HG02885 (cell line): ENCODE data around the gene MC1R.
A peak's percentile ranks its signal among the peaks of the same experiment; 100 is the strongest.
"Not testable (repeated sequence)": the region's sequence is repeated elsewhere in the genome, so short reads cannot be mapped to it uniquely, and the experiment has no call there.

Experiments used
- ATAC-seq: cut with Tn5 transposase; IDR thresholded peaks from one replicate; pipeline ENCODE4 v1.9.1; 2021; ENCODE audit warnings: mild to moderate bottlenecking; ENCODE audit not compliant: unreplicated experiment, poor library complexity

Gene MC1R

DNA sequence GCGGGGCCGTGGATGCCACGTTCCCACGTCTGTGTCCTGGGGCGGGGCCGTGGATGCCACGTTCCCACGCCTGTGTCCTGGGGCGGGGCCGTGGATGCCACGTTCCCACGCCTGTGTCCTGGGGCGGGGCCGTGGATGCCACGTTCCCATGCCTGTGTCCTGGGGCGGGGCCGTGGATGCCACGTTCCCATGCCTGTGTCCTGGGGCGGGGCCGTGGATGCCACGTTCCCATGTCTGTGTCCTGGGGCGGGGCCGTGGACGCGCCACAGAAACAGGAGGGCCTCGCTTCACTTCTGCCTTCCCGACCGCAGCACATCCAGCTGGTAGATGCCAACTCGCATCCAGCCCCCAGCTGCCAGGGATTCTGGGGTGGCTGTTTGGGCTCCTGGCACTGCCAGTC, 15.4 kb downstream of the MC1R start:
- ATAC-seq, result not testable (repeated sequence)

DNA sequence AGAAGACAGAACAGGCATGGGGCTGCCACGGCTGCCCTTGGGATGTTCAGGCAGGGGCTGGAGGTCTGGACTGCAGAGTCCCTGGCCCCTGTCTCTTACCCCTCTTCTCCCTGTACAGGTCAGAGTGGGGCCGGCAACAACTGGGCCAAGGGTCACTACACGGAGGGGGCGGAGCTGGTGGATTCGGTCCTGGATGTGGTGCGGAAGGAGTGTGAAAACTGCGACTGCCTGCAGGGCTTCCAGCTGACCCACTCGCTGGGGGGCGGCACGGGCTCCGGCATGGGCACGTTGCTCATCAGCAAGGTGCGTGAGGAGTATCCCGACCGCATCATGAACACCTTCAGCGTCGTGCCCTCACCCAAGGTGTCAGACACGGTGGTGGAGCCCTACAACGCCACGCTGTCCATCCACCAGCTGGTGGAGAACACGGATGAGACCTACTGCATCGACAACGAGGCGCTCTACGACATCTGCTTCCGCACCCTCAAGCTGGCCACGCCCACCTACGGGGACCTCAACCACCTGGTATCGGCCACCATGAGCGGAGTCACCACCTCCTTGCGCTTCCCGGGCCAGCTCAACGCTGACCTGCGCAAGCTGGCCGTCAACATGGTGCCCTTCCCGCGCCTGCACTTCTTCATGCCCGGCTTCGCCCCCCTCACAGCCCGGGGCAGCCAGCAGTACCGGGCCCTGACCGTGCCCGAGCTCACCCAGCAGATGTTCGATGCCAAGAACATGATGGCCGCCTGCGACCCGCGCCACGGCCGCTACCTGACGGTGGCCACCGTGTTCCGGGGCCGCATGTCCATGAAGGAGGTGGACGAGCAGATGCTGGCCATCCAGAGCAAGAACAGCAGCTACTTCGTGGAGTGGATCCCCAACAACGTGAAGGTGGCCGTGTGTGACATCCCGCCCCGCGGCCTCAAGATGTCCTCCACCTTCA, 16.2 kb downstream of the MC1R start:
- no peak for ATAC-seq

DNA sequence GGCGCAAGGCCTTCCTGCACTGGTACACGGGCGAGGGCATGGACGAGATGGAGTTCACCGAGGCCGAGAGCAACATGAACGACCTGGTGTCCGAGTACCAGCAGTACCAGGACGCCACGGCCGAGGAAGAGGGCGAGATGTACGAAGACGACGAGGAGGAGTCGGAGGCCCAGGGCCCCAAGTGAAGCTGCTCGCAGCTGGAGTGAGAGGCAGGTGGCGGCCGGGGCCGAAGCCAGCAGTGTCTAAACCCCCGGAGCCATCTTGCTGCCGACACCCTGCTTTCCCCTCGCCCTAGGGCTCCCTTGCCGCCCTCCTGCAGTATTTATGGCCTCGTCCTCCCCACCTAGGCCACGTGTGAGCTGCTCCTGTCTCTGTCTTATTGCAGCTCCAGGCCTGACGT, 17.0 kb downstream of the MC1R start:
- ATAC-seq, result not testable (repeated sequence)

DNA sequence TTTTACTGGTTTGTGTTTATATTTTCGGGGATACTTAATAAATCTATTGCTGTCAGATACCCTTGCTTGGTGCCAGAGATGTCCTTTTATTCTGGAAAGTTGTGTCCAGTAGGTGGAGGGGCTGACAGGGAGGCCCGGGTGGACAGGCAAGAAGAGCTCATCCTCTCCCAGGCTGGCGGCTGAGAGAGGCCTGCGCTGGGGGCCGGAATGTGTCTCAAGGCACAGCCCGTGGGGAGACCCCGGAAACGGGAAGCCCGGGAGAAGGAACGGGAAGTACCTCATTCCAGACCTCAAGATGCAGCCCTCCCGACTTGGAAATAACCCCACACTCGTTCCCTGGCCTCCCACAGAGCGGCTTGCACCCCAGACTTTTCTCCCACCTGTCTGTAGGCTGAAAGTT, 17.4 kb downstream of the MC1R start:
- ATAC-seq, result no peak

DNA sequence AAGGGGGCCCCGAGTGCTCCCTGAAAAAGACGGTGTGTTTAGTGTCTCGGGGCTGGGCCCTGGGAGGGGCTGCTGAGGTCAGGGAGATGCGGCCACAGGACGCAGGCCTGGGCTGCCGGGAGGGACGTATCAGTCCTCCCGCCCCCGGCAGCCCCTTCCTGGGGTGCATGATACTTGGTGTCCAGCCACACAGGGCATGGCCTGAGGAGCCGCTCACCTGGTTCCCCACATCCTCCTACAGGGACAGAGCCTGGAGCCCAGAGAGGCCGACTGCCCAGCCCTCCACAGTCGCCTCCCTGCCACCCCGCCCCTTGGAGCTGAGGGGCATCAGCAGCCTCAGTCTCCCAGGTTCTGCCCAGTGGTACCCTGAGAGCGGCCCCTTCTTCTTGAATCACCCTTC, 17.8 kb downstream of the MC1R start:
- ATAC-seq, result no peak

DNA sequence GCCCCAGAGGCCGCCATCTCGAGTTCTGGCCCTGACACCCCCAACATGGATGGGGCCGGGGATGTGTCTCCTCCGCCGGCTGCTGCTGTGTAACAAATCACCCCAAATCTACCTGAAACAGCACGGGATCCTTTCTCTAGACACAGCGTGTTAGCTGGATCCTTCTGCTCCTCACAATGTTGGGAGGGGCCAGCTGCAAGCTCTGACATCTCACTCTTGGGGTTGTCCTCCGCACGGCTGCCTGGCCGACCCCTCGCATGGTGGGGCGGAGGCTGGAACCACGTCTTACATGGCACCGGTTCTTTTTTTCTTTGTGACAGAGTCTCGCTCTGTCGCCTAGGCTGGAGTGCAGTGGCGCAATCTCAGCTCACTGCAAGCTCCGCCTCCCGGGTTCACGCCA, 18.3 kb downstream of the MC1R start:
- no peak for ATAC-seq

DNA sequence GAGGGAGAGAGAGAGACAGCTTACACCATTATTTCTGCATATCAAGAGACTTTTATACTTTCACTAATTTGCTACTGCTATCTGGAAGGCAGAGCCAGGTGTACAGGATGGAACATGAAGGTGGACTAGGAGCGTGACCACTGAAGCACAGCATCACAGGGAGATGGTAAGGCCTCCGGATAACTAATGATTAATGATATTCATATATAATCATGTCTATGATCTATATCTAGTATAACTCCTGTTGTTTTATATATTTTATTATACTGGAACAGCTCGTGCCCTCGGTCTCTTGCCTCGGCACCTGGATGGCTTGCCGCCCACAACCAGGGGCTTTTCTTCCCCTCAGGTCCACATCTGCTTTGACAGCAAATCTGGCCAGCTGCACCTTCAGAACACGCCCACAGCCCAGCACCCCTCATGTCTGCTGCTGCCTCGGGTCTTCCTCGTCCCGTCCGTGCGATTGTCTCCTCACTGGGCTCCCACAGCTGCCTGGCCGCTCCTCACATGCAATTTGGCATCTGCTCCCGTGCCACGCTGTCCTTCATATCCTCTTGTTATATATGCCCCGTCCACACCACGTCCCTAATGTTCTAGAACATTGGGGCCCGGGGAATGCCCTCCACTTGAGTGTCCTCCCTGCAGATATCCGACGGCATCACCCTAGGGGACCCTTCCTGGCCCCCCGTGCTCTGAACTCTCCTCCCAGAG, 19.7 kb downstream of the MC1R start:
- ATAC-seq, result no peak

DNA sequence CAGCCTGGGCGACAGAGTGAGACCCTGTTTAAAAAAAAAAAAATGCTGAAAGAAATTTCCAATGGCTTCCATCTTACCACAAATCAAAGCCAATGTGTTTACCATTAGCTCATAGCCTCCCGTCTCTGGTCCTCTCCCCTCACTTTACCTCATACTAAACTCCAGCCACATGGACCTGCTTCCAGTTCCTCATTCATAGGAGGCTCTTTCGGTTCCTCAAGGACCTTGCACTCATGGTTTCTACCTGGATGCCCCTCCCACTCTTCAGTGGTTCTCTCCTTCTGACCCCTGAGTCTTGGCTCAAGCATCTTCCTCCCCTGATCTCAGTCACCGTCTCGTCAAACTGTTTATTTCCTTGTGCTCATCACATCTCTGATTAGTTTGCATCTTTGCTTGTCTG, 26.1 kb downstream of the MC1R start:
- no peak for ATAC-seq

DNA sequence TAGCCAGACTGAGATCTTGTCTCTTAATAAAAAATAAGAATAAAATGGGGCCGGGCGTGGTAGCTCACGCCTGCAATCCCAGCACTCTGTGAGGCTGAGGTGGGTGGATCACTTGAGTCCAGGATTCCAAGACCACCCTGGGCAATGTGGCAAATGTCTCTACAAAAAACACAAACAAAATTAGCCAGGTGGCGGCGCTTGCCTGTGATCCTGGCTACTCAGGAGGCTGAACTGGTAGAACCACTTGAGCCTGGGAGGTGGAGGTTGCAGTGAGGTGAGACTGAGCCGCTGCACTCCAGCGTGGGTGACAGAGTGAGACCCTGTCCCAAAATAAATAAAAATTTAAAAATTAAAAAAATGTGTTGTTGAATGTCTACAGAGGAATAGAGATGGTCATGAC, 27.0 kb downstream of the MC1R start:
- no peak for ATAC-seq

DNA sequence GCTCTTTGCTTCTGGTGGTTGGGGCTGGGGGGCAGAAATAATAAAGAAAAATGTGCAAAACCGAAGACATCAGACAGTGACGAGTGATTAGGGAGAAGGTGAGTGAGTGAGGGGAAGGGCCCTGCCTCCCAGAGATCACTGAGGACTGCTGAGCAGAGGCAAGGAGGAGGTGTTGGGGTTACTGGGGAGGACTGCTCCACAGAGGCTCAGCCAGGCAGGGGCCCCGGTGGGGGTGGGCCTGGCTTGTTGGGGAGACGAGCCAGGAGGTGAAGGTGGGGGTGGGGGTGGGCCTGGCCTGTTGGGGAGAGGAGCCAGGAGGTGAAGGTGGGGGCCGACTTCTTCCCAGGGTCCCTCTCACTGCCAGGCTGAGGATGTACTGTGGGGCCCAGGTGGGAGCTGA, 27.9 kb downstream of the MC1R start:
- ATAC-seq, result no peak

DNA sequence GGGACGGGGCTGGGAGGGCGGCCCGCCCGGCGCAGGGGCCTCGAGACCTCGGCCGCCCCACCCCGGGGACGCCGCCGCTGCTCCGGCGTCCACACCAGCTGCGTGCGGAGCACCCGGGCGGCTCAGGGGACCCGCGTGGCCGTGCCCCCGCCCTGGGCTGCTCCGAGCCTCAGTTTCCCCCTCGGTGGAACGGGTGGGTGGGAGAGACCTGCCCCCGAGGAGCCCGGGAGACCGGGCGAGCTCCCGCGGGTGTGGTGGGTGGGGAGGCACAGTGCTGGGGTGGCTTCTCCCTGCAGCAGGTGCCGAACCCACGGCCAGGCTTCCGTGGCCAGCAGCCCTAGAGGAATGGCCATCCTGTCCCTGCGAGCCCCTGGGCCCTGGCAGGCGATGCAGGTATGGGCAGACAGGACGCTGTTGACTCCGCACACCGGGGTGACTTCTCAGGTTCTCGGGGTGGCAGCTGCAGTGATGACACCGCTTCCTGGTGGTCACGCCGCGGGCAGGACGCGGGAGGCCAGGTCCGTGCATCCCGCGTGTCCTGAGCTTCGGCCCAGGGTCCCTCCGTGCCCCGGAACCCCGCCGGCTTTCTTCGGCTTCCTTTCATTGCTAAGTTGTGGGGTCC, 30.6 kb downstream of the MC1R start:
- no peak for ATAC-seq

- no peak for ATAC-seq
These were observed 31.1 kb downstream of the MC1R start for GRCh38 chr16:89949756-89950155.

DNA sequence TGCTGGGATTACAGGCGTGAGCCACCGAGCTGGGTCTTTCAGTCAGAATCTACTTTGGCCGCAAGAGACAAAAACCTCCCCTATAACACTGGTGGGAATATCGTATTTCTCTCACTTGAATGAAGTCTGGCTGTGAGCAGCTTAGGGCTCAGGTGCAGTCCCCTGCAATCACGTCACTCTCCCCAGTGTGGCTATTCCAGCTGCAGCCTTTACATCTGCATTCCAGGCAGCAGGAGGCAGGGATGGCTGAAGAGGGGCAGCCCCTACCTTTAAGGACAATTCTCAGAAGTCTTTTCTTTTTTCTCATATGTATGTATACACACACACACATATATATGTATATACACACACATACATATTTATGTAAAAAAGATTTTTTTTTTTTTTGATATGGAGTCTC, 32.8 kb downstream of the MC1R start:
- no peak for ATAC-seq

DNA sequence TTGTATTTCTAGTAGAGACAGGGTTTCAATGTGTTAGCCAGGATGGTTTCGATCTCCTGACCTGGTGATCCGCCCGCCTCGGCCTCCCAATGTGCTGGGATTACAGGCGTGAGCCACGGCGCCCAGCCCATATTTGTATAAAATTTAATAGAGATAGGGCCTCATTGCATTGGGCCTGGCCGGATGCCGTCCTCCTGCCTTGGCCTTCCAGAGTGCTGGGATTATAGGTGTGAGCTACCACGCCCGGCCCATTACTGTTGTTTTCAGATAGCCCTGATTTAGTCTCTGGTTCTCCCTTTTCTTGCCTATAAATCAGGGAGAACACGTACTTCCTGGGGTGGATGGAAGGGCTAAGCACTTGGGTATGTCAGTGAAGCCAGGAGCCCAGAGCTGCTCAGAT, 33.4 kb downstream of the MC1R start:
- ATAC-seq, result no peak

GRCh38 chr16:89952551-89952950, 33.9 kb downstream of the MC1R start:
- no peak for ATAC-seq

GRCh38 chr16:89953671-89954406, 35.2 kb downstream of the MC1R start:
- peak; percentile 57 for ATAC-seq

- no peak for ATAC-seq
These were observed 35.8 kb downstream of the MC1R start for GRCh38 chr16:89954462-89954861.

GRCh38 chr16:89955001-89955685, 36.5 kb downstream of the MC1R start:
- no peak for ATAC-seq

GRCh38 chr16:89956505-89957215, 38.0 kb downstream of the MC1R start:
- ATAC-seq, result no peak
